ENCODE data around the gene HOXB9.

GRCh38 chr17:48626245-48627117 lies at the start of gene HOXB9:
- TF ChIP-seq, protein P1, sequence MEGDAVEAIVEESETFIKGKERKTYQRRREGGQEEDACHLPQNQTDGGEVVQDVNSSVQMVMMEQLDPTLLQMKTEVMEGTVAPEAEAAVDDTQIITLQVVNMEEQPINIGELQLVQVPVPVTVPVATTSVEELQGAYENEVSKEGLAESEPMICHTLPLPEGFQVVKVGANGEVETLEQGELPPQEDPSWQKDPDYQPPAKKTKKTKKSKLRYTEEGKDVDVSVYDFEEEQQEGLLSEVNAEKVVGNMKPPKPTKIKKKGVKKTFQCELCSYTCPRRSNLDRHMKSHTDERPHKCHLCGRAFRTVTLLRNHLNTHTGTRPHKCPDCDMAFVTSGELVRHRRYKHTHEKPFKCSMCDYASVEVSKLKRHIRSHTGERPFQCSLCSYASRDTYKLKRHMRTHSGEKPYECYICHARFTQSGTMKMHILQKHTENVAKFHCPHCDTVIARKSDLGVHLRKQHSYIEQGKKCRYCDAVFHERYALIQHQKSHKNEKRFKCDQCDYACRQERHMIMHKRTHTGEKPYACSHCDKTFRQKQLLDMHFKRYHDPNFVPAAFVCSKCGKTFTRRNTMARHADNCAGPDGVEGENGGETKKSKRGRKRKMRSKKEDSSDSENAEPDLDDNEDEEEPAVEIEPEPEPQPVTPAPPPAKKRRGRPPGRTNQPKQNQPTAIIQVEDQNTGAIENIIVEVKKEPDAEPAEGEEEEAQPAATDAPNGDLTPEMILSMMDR (IDR thresholded peaks at IDR 0.05; ENCODE audit: insufficient read depth, low read length) = no peak
- TF ChIP-seq GABPA (IDR thresholded peaks at IDR 0.05; ENCODE audit: low read depth) (no peak), POLR2AphosphoS5 (IDR thresholded peaks at IDR 0.05; ENCODE audit: low read depth) (no peak)
- TF ChIP-seq, protein P2, sequence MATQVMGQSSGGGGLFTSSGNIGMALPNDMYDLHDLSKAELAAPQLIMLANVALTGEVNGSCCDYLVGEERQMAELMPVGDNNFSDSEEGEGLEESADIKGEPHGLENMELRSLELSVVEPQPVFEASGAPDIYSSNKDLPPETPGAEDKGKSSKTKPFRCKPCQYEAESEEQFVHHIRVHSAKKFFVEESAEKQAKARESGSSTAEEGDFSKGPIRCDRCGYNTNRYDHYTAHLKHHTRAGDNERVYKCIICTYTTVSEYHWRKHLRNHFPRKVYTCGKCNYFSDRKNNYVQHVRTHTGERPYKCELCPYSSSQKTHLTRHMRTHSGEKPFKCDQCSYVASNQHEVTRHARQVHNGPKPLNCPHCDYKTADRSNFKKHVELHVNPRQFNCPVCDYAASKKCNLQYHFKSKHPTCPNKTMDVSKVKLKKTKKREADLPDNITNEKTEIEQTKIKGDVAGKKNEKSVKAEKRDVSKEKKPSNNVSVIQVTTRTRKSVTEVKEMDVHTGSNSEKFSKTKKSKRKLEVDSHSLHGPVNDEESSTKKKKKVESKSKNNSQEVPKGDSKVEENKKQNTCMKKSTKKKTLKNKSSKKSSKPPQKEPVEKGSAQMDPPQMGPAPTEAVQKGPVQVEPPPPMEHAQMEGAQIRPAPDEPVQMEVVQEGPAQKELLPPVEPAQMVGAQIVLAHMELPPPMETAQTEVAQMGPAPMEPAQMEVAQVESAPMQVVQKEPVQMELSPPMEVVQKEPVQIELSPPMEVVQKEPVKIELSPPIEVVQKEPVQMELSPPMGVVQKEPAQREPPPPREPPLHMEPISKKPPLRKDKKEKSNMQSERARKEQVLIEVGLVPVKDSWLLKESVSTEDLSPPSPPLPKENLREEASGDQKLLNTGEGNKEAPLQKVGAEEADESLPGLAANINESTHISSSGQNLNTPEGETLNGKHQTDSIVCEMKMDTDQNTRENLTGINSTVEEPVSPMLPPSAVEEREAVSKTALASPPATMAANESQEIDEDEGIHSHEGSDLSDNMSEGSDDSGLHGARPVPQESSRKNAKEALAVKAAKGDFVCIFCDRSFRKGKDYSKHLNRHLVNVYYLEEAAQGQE (IDR thresholded peaks at IDR 0.05; ENCODE audit: insufficient replicate concordance, low read depth) = no peak
